ENCODE data around the gene RIF1.

The RIF1 gene

DNA sequence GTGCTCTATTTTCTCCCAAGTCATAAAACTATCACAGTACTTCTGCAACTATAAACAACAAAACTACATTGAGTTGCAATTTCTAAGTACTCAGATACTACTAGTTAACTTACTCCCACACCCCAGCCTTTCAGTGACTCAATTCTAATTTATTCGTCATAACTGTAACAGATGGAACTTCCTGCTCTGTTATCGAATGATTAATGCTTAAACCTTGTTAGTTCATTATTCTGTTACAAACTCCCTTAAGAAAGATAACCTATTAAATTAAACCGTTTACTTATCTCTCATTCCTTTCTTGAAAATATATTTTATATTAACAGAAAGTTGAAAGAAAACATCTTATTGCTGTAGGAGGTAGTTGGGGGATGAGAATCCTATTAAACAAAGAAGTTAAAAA, 35.3 kb upstream of the RIF1 start:
- Histone ChIP-seq H3K27ac (replicated peaks; ENCODE audit: low read length) (no peak overlapping the region), H2BK15ac (ENCODE audit: low read length) (no peak overlapping the region), H3K36me3 (replicated peaks in 1 of 2; ENCODE audit: control insufficient read depth in 2 of 2, insufficient read depth in 2 of 2, low read length in 2 of 2) (no peaks in the 10 kb centered on the region), H3K4ac (ENCODE audit: low read length) (no peak overlapping the region), H2BK12ac (ENCODE audit: low read length) (no peak overlapping the region), H3K4me3 (ENCODE audit: low read length in 2 of 2) (no peak overlapping the region), H4K91ac (ENCODE audit: low read depth, low read length, poor library complexity) (no peak overlapping the region), H3K4me2 (ENCODE audit: insufficient read depth, low read length, poor library complexity, severe bottlenecking) (no peak overlapping the region), H3K23ac (ENCODE audit: low read depth, low read length, poor library complexity) (no peak overlapping the region), H3K27me3 (ENCODE audit: control insufficient read depth in 3 of 3, insufficient read depth in 3 of 3, low read depth in 1 of 3, low read length in 3 of 3) (no peaks in the 10 kb centered on the region), H3K79me1 (ENCODE audit: low read depth, low read length) (no peaks in the 10 kb centered on the region), H2BK5ac (ENCODE audit: low read length) (no peak overlapping the region), H3K14ac (ENCODE audit: low read length) (no peak overlapping the region), H3K4me1 (ENCODE audit: control insufficient read depth in 2 of 2, insufficient read depth in 1 of 2, low read depth in 1 of 2, low read length in 2 of 2) (peaks cover 0 to 7% of the 10 kb centered on the region in 2 donors), H2AFZ (ENCODE audit: low read length) (no peak overlapping the region), H2BK120ac (ENCODE audit: low read depth, low read length) (no peak overlapping the region), H3K18ac (ENCODE audit: low read length) (no peak overlapping the region), H3K9ac (ENCODE audit: low read depth, low read length, poor library complexity) (no peak overlapping the region), H2AK5ac (ENCODE audit: low read depth, low read length) (no peak overlapping the region), H3K9me3 (replicated peaks in 1 of 2; ENCODE audit: control insufficient read depth in 2 of 2, insufficient read depth in 1 of 2, low read depth in 1 of 2, low read length in 2 of 2) (no peaks in the 10 kb centered on the region), H4K8ac (ENCODE audit: low read depth, low read length) (no peak overlapping the region)
- DNase-seq (ENCODE audit: low spot score), result no peak
- 100% methylated on average over 1 of the region's 3 CpGs; no CpG with 5 or more reads in 1 of the 2 donors for WGBS, 2 donors (ENCODE audit: extremely low coverage in 2 of 2, insufficient read length in 2 of 2, insufficient replicate concordance in 1 of 2)

DNA sequence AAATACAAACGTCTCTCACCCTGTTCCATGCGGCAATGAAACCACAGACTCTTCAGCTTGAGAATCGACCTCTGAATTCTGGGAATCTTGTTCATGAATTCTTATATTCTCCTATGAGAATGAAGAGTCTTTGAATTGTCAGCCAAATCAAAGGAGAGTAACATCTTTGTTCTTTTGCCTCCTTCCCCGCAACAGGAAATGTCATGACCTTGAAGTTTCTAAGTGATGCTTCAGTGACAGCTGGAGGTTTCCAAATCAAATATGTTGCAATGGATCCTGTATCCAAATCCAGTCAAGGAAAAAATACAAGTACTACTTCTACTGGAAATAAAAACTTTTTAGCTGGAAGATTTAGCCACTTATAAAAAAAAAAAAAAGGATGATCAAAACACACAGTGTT, 30.5 kb upstream of the RIF1 start:
- H3K9ac ChIP-seq (ENCODE audit: low read depth, low read length, poor library complexity), result no peak overlapping the region
- no peak for DNase-seq (ENCODE audit: low spot score)
- no peak overlapping the region for H2BK15ac ChIP-seq (ENCODE audit: low read length)
- H2BK5ac ChIP-seq (ENCODE audit: low read length), result no peak overlapping the region
- H3K4me3 ChIP-seq (ENCODE audit: low read length in 2 of 2), result no peak overlapping the region
- no peaks in the 10 kb centered on the region for H3K27me3 ChIP-seq (ENCODE audit: control insufficient read depth in 3 of 3, insufficient read depth in 3 of 3, low read depth in 1 of 3, low read length in 3 of 3)
- no peak overlapping the region for H3K4ac ChIP-seq (ENCODE audit: low read length)
- no peak overlapping the region for H3K4me2 ChIP-seq (ENCODE audit: insufficient read depth, low read length, poor library complexity, severe bottlenecking)
- no peak overlapping the region for H4K8ac ChIP-seq (ENCODE audit: low read depth, low read length)
- no peak overlapping the region for H3K14ac ChIP-seq (ENCODE audit: low read length)
- H2AK5ac ChIP-seq (ENCODE audit: low read depth, low read length), result no peak overlapping the region
- H4K91ac ChIP-seq (ENCODE audit: low read depth, low read length, poor library complexity), result no peak overlapping the region
- no peak overlapping the region for H2AFZ ChIP-seq (ENCODE audit: low read length)
- no peak overlapping the region for H3K23ac ChIP-seq (ENCODE audit: low read depth, low read length, poor library complexity)
- H2BK120ac ChIP-seq (ENCODE audit: low read depth, low read length), result no peak overlapping the region
- no peak overlapping the region for H2BK12ac ChIP-seq (ENCODE audit: low read length)
- no peak overlapping the region for H3K18ac ChIP-seq (ENCODE audit: low read length)
- H3K36me3 ChIP-seq (replicated peaks in 1 of 2; ENCODE audit: control insufficient read depth in 2 of 2, insufficient read depth in 2 of 2, low read length in 2 of 2), result no peaks in the 10 kb centered on the region
- H3K4me1 ChIP-seq (ENCODE audit: control insufficient read depth in 2 of 2, insufficient read depth in 1 of 2, low read depth in 1 of 2, low read length in 2 of 2), result peaks cover 0 to 7% of the 10 kb centered on the region in 2 donors
- H3K79me1 ChIP-seq (ENCODE audit: low read depth, low read length), result no peaks in the 10 kb centered on the region
- no peak overlapping the region for H3K27ac ChIP-seq (replicated peaks; ENCODE audit: low read length)
- no peaks in the 10 kb centered on the region for H3K9me3 ChIP-seq (replicated peaks in 1 of 2; ENCODE audit: control insufficient read depth in 2 of 2, insufficient read depth in 1 of 2, low read depth in 1 of 2, low read length in 2 of 2)
- no CpG with 5 or more reads among the region's 4 CpGs for WGBS, 2 donors (ENCODE audit: extremely low coverage in 2 of 2, insufficient read length in 2 of 2, insufficient replicate concordance in 1 of 2)

DNA sequence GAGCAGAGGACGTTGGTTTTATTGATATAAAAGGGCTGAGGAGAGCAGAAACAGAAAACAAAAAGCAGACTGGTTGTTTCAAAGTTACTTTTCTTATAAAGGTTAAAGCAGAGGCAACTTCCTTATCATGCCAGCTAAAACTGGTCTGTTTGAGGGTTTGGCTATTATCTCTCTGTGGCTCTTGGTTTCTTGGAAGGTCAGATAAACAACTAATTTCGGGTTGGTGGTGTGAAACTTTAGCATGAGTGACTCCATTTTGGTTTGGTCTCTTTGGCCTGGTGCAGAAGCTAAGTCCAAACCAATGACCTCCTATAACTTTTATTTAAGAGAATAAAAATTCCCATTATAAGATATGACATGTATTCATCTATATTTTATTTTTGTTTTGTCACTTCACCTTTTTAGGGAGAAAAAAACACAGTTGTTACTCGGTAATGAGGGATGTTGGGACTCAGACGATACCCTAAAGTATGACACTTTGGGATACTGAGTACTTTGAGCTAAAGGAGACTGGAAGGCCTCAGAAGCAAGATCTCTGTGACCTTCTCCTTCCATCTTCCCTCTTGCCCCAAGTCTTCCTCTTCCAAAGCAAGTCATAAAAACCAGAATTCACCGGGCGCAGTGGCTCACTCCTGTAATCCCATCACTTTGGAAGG, 29.0 kb upstream of the RIF1 start:
- Histone ChIP-seq H4K8ac (ENCODE audit: low read depth, low read length) (no peak overlapping the region), H4K91ac (ENCODE audit: low read depth, low read length, poor library complexity) (no peak overlapping the region), H3K36me3 (replicated peaks in 1 of 2; ENCODE audit: control insufficient read depth in 2 of 2, insufficient read depth in 2 of 2, low read length in 2 of 2) (no peaks in the 10 kb centered on the region), H3K9me3 (replicated peaks in 1 of 2; ENCODE audit: control insufficient read depth in 2 of 2, insufficient read depth in 1 of 2, low read depth in 1 of 2, low read length in 2 of 2) (no peaks in the 10 kb centered on the region), H3K4me1 (ENCODE audit: control insufficient read depth in 2 of 2, insufficient read depth in 1 of 2, low read depth in 1 of 2, low read length in 2 of 2) (peaks cover 0 to 3% of the 10 kb centered on the region in 2 donors), H3K4me3 (ENCODE audit: low read length in 2 of 2) (no peak overlapping the region), H2BK15ac (ENCODE audit: low read length) (no peak overlapping the region), H2BK5ac (ENCODE audit: low read length) (no peak overlapping the region), H2AFZ (ENCODE audit: low read length) (peak overlapping the region; percentile 40), H3K23ac (ENCODE audit: low read depth, low read length, poor library complexity) (no peak overlapping the region), H3K4me2 (ENCODE audit: insufficient read depth, low read length, poor library complexity, severe bottlenecking) (no peak overlapping the region), H3K4ac (ENCODE audit: low read length) (no peak overlapping the region), H2AK5ac (ENCODE audit: low read depth, low read length) (no peak overlapping the region), H3K14ac (ENCODE audit: low read length) (no peak overlapping the region), H2BK12ac (ENCODE audit: low read length) (no peak overlapping the region), H3K27me3 (ENCODE audit: control insufficient read depth in 3 of 3, insufficient read depth in 3 of 3, low read depth in 1 of 3, low read length in 3 of 3) (no peaks in the 10 kb centered on the region), H2BK120ac (ENCODE audit: low read depth, low read length) (no peak overlapping the region), H3K9ac (ENCODE audit: low read depth, low read length, poor library complexity) (no peak overlapping the region), H3K79me1 (ENCODE audit: low read depth, low read length) (no peaks in the 10 kb centered on the region), H3K27ac (replicated peaks; ENCODE audit: low read length) (no peak overlapping the region), H3K18ac (ENCODE audit: low read length) (no peak overlapping the region)
- DNase-seq (ENCODE audit: low spot score), result no peak
- no CpG with 5 or more reads among the region's 6 CpGs for WGBS, 2 donors (ENCODE audit: extremely low coverage in 2 of 2, insufficient read length in 2 of 2, insufficient replicate concordance in 1 of 2)

DNA sequence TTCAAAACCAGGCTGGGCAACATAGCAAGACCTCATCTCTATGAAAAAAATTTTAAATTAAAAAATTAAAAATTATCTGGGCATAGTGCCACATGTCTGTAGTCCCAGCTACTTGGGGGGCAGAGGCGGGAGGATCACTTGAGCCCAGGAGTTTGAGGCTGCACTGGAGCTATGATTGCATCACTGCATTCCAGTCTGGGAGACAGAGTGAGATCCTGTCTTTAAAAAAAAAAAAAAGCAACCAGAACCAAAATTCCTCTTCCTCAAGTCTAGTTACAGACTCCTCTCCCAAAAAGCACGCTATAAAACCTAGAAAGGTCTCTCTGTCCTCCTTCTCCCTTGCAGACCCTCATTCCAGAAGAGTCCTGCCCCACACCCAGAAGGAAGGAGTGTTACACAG, 28.4 kb upstream of the RIF1 start:
- Histone ChIP-seq H3K27ac (replicated peaks; ENCODE audit: low read length) (no peak overlapping the region), H3K4me2 (ENCODE audit: insufficient read depth, low read length, poor library complexity, severe bottlenecking) (no peak overlapping the region), H2BK120ac (ENCODE audit: low read depth, low read length) (no peak overlapping the region), H3K18ac (ENCODE audit: low read length) (no peak overlapping the region), H3K14ac (ENCODE audit: low read length) (no peak overlapping the region), H2BK12ac (ENCODE audit: low read length) (no peak overlapping the region), H3K4ac (ENCODE audit: low read length) (no peak overlapping the region), H2BK5ac (ENCODE audit: low read length) (no peak overlapping the region), H2AFZ (ENCODE audit: low read length) (peak overlapping the region; percentile 41), H3K4me1 (ENCODE audit: control insufficient read depth in 2 of 2, insufficient read depth in 1 of 2, low read depth in 1 of 2, low read length in 2 of 2) (peaks cover 0 to 3% of the 10 kb centered on the region in 2 donors), H4K91ac (ENCODE audit: low read depth, low read length, poor library complexity) (no peak overlapping the region), H4K8ac (ENCODE audit: low read depth, low read length) (no peak overlapping the region), H3K9ac (ENCODE audit: low read depth, low read length, poor library complexity) (no peak overlapping the region), H3K79me1 (ENCODE audit: low read depth, low read length) (no peaks in the 10 kb centered on the region), H3K9me3 (replicated peaks in 1 of 2; ENCODE audit: control insufficient read depth in 2 of 2, insufficient read depth in 1 of 2, low read depth in 1 of 2, low read length in 2 of 2) (no peaks in the 10 kb centered on the region), H2AK5ac (ENCODE audit: low read depth, low read length) (no peak overlapping the region), H3K27me3 (ENCODE audit: control insufficient read depth in 3 of 3, insufficient read depth in 3 of 3, low read depth in 1 of 3, low read length in 3 of 3) (no peaks in the 10 kb centered on the region), H3K36me3 (replicated peaks in 1 of 2; ENCODE audit: control insufficient read depth in 2 of 2, insufficient read depth in 2 of 2, low read length in 2 of 2) (no peaks in the 10 kb centered on the region), H2BK15ac (ENCODE audit: low read length) (no peak overlapping the region), H3K4me3 (ENCODE audit: low read length in 2 of 2) (no peak overlapping the region), H3K23ac (ENCODE audit: low read depth, low read length, poor library complexity) (no peak overlapping the region)
- no peak for DNase-seq (ENCODE audit: low spot score)
- no CpG with 5 or more reads among the region's 2 CpGs for WGBS, 2 donors (ENCODE audit: extremely low coverage in 2 of 2, insufficient read length in 2 of 2, insufficient replicate concordance in 1 of 2)

Data from neuronal stem cell (in vitro differentiated cells).